ENCODE data around the gene THEM4.

The THEM4 gene

DNA sequence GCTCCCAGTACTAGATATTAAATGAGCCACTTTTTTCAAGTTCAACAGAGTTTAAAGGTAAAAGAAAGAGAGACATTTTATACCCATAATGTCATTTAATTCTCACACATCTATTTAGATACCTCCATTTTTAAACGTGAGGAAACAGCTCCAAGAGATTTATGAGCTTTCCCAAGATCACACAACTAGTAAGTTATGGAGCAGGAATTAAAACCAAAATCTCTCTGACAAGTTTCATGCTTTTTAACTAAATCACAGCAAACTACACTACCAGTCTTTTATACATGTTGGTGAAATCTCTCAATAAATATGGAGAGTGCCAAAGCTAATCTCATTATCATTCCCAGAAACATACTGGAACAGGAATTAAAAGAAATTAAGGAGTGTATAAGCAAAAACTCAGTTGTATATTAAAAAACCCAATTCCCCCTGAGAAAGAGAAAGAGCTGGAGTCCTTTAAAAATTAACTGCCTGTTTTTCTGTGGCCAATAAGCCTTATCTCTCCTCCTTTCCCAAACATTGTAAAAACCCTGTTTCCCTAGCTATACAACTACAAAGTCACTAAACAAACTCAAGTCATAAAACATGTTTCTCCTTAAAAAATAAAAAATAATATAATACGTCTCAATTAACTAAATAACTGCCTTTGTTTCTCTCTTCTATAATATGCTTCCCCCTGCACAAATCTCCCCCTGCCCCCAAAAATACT lies 26.7 kb upstream of the THEM4 start:
- no peak for ATAC-seq
- TF ChIP-seq, protein P1, sequence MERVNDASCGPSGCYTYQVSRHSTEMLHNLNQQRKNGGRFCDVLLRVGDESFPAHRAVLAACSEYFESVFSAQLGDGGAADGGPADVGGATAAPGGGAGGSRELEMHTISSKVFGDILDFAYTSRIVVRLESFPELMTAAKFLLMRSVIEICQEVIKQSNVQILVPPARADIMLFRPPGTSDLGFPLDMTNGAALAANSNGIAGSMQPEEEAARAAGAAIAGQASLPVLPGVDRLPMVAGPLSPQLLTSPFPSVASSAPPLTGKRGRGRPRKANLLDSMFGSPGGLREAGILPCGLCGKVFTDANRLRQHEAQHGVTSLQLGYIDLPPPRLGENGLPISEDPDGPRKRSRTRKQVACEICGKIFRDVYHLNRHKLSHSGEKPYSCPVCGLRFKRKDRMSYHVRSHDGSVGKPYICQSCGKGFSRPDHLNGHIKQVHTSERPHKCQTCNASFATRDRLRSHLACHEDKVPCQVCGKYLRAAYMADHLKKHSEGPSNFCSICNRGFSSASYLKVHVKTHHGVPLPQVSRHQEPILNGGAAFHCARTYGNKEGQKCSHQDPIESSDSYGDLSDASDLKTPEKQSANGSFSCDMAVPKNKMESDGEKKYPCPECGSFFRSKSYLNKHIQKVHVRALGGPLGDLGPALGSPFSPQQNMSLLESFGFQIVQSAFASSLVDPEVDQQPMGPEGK (CRISPR knock-in tag; IDR thresholded peaks at IDR 0.05; ENCODE audit: borderline replicate concordance), result no peak
- TF ChIP-seq GLIS3 (CRISPR knock-in tag; IDR thresholded peaks at IDR 0.05) (no peak), TCF4 (CRISPR knock-in tag; IDR thresholded peaks at IDR 0.05; ENCODE audit: borderline replicate concordance) (no peak), SNAI2 (CRISPR knock-in tag; IDR thresholded peaks at IDR 0.05) (no peak), CSDC2 (CRISPR knock-in tag; IDR thresholded peaks at IDR 0.05) (no peak), ZFP3 (CRISPR knock-in tag; IDR thresholded peaks at IDR 0.05) (no peak), ESRRG (CRISPR knock-in tag; IDR thresholded peaks at IDR 0.05) (no peak), ZFP30 (CRISPR knock-in tag; IDR thresholded peaks at IDR 0.05) (no peak), ZNF70 (CRISPR knock-in tag; IDR thresholded peaks at IDR 0.05) (no peak), RARB (CRISPR knock-in tag; IDR thresholded peaks at IDR 0.05) (no peak), TOX (CRISPR knock-in tag; IDR thresholded peaks at IDR 0.05; ENCODE audit: borderline replicate concordance) (no peak), OSR1 (CRISPR knock-in tag; IDR thresholded peaks at IDR 0.05) (no peak), PPARA (CRISPR knock-in tag; IDR thresholded peaks at IDR 0.05; ENCODE audit: borderline replicate concordance) (no peak), ZNF8 (CRISPR knock-in tag; IDR thresholded peaks at IDR 0.05) (no peak)
- TF ChIP-seq, protein P2, sequence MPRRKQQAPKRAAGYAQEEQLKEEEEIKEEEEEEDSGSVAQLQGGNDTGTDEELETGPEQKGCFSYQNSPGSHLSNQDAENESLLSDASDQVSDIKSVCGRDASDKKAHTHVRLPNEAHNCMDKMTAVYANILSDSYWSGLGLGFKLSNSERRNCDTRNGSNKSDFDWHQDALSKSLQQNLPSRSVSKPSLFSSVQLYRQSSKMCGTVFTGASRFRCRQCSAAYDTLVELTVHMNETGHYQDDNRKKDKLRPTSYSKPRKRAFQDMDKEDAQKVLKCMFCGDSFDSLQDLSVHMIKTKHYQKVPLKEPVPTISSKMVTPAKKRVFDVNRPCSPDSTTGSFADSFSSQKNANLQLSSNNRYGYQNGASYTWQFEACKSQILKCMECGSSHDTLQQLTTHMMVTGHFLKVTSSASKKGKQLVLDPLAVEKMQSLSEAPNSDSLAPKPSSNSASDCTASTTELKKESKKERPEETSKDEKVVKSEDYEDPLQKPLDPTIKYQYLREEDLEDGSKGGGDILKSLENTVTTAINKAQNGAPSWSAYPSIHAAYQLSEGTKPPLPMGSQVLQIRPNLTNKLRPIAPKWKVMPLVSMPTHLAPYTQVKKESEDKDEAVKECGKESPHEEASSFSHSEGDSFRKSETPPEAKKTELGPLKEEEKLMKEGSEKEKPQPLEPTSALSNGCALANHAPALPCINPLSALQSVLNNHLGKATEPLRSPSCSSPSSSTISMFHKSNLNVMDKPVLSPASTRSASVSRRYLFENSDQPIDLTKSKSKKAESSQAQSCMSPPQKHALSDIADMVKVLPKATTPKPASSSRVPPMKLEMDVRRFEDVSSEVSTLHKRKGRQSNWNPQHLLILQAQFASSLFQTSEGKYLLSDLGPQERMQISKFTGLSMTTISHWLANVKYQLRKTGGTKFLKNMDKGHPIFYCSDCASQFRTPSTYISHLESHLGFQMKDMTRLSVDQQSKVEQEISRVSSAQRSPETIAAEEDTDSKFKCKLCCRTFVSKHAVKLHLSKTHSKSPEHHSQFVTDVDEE (CRISPR knock-in tag; IDR thresholded peaks at IDR 0.05), result no peak

DNA sequence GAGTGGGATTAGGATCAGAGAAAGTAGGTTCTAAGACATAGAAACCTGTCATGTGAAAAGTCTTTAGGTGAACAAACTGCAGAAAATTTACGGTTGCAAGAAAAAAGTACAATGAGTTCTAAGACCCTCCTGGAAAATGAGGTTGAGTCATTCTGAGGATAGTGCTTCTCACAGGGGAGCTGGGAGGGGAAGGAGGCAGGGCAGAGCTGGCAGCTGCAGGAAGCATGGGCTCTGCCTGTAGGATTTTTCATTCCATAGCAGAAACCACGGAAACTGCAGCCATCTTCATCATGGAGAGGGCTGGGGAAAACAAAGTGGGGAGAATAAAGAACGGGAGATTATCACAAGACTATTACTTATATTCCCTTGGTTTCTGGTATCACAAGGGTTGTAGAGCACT lies 25.8 kb upstream of the THEM4 start:
- peak; percentile 55; the same call in 2 of the 3 replicates for ATAC-seq
- TF ChIP-seq ZC3H10 (CRISPR knock-in tag; IDR thresholded peaks at IDR 0.05) (no peak), ZNF8 (CRISPR knock-in tag; IDR thresholded peaks at IDR 0.05) (no peak), BACH2 (CRISPR knock-in tag; IDR thresholded peaks at IDR 0.05; ENCODE audit: borderline replicate concordance) (no peak), ZNF565 (CRISPR knock-in tag; conservative IDR thresholded peaks at IDR 0.05; ENCODE audit: low read depth) (no peak), TCF4 (CRISPR knock-in tag; IDR thresholded peaks at IDR 0.05; ENCODE audit: borderline replicate concordance) (no peak), ESRRG (CRISPR knock-in tag; IDR thresholded peaks at IDR 0.05) (no peak), ZFP3 (CRISPR knock-in tag; IDR thresholded peaks at IDR 0.05) (no peak), TOX (CRISPR knock-in tag; IDR thresholded peaks at IDR 0.05; ENCODE audit: borderline replicate concordance) (no peak), GLIS3 (CRISPR knock-in tag; IDR thresholded peaks at IDR 0.05) (no peak)
- TF ChIP-seq, protein P3, sequence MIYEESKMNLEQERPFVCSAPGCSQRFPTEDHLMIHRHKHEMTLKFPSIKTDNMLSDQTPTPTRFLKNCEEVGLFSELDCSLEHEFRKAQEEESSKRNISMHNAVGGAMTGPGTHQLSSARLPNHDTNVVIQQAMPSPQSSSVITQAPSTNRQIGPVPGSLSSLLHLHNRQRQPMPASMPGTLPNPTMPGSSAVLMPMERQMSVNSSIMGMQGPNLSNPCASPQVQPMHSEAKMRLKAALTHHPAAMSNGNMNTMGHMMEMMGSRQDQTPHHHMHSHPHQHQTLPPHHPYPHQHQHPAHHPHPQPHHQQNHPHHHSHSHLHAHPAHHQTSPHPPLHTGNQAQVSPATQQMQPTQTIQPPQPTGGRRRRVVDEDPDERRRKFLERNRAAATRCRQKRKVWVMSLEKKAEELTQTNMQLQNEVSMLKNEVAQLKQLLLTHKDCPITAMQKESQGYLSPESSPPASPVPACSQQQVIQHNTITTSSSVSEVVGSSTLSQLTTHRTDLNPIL (CRISPR knock-in tag; IDR thresholded peaks at IDR 0.05; ENCODE audit: low read depth), result no peak
- TF ChIP-seq, protein P2 (CRISPR knock-in tag; IDR thresholded peaks at IDR 0.05), result no peak
- TF ChIP-seq, protein P4, sequence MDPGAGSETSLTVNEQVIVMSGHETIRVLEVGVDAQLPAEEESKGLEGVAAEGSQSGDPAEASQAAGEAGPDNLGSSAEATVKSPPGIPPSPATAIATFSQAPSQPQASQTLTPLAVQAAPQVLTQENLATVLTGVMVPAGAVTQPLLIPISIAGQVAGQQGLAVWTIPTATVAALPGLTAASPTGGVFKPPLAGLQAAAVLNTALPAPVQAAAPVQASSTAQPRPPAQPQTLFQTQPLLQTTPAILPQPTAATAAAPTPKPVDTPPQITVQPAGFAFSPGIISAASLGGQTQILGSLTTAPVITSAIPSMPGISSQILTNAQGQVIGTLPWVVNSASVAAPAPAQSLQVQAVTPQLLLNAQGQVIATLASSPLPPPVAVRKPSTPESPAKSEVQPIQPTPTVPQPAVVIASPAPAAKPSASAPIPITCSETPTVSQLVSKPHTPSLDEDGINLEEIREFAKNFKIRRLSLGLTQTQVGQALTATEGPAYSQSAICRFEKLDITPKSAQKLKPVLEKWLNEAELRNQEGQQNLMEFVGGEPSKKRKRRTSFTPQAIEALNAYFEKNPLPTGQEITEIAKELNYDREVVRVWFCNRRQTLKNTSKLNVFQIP (CRISPR knock-in tag; IDR thresholded peaks at IDR 0.05; ENCODE audit: borderline replicate concordance, low read depth), result no peak
- TF ChIP-seq, protein P5, sequence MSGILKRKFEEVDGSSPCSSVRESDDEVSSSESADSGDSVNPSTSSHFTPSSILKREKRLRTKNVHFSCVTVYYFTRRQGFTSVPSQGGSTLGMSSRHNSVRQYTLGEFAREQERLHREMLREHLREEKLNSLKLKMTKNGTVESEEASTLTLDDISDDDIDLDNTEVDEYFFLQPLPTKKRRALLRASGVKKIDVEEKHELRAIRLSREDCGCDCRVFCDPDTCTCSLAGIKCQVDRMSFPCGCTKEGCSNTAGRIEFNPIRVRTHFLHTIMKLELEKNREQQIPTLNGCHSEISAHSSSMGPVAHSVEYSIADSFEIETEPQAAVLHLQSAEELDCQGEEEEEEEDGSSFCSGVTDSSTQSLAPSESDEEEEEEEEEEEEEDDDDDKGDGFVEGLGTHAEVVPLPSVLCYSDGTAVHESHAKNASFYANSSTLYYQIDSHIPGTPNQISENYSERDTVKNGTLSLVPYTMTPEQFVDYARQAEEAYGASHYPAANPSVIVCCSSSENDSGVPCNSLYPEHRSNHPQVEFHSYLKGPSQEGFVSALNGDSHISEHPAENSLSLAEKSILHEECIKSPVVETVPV (CRISPR knock-in tag; IDR thresholded peaks at IDR 0.05), result no peak
